ENCODE measurements around the gene LIG4. TPM values are rescaled to one million over a fixed set of nuclear protein-coding genes. Genes with fewer than 3 reads are reported as not detected.

The LIG4 gene
- total RNA-seq, 1 donor from 2014 or later: 8.5 TPM

DNA sequence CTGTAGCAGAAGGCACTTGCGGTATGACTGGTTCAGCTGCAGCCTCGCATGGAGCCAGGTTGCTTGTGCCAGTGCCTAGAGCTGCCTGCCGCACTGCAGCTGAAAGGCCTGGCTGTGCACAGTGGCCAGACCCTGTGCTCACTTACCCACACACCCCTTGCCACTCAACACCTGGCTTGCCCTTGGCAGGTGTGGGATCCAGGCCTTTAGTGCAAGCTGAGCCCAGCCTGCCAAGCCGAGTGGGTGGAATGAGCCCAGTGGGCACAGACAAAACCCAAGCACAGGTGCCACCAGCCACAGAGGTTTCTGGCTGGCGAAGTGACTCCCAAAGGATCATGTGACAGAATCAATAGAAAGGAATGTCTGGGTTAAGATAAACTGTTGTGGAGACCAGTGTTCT, 19.5 kb downstream of the LIG4 start:
- intact Hi-C loops (cut with DNase I): no loop called here
- ATAC-seq: no peak

GRCh38 chr13:108195146-108195545, 20.2 kb downstream of the LIG4 start:
- ATAC-seq: no peak
- no peak for DNase-seq (ENCODE audit: low spot score)
- intact Hi-C loops (cut with DNase I): no loop called here

More for the DNA sequence above, 19.5 kb downstream of the LIG4 start:
- no peak for DNase-seq (ENCODE audit: low spot score)

GRCh38 chr13:108194435-108194936, 20.9 kb downstream of the LIG4 start:
- ATAC-seq (no peak), DNase-seq (ENCODE audit: low spot score) (no peak)
- intact Hi-C loops (cut with DNase I): no loop called here

GRCh38 chr13:108193806-108194205, 21.5 kb downstream of the LIG4 start:
- DNase-seq (ENCODE audit: low spot score) (no peak), ATAC-seq (no peak)
- intact Hi-C loops (cut with DNase I): no loop called here

- DNase-seq (ENCODE audit: low spot score): no peak
- intact Hi-C loops (cut with DNase I): no loop called here
- ATAC-seq: no peak
These were observed 24.4 kb downstream of the LIG4 start for GRCh38 chr13:108190897-108191296.

DNA sequence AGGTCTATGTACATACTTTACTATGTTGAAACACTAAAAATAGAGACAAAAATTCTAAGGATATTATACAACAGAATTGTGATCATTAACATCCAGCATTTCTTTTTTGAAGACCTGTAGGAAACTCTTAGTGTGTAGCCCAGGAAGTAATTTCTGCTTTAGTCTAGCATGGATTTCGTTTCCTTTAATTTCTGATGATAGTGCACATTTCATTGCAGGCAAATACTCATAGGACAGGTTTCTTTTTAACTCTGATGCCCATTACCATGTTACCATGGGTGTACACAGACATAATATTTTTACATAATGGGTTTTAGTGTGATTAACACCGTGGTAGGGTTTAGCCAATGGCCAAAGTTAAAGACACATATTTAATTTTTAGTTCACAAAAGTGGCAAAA, 27.1 kb downstream of the LIG4 start:
- intact Hi-C loops (cut with DNase I): no loop called here
- no peak for ATAC-seq

DNA sequence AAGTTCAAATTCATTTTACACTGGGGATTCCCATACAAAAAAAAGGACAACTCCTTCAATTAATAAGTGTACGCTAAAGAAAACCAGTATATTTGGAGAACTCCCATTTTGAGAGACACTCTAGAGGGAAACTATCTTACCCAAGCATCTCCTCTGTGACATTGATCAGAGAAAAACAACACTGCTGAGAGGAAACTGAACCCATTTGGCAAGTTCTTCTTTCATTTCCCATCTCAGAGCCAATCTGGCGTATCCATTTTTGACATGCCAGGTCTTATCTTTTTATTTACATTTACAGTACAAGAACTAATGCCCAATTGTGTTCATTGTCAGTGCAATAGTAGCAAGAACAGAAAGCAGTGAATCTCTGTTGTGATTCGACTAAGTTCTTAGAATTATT, 30.1 kb downstream of the LIG4 start:
- intact Hi-C loops (cut with DNase I): no loop called here
- ATAC-seq: no peak
- DNase-seq (ENCODE audit: low spot score): no peak

More for the DNA sequence above, 27.1 kb downstream of the LIG4 start:
- DNase-seq (ENCODE audit: low spot score): no peak

- no peak for ATAC-seq
- intact Hi-C loops (cut with DNase I): no loop called here
- no peak for DNase-seq (ENCODE audit: low spot score)
These were observed 32.7 kb downstream of the LIG4 start for GRCh38 chr13:108182652-108183051.

DNA sequence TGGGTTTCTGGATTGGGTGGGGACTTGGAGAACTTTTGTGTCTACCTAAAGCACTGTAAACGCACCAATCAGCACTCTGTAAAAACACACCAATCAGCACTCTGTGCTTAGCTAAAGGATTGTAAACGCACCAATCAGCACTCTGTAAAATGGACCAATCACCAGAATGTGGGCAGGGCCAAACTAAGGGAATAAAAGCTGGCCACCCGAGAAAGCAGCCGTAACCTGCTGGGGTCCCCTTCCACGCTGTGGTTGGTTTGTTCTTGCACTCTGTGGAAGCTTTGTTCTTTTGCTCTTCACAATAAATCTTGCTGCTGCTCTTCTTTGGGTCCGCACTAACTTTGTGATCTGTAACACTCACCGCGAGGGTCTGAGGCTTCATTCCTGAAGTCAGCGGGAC, 37.3 kb downstream of the LIG4 start:
- ATAC-seq (no peak), DNase-seq (ENCODE audit: low spot score) (no peak)
- intact Hi-C loops (cut with DNase I): no loop called here

- intact Hi-C loops (cut with DNase I): no loop called here
- DNase-seq (ENCODE audit: low spot score) (no peak), ATAC-seq (no peak)
These were observed 38.6 kb downstream of the LIG4 start for GRCh38 chr13:108176685-108177274.

GRCh38 chr13:108168929-108169328, 46.4 kb downstream of the LIG4 start:
- ATAC-seq: no peak
- intact Hi-C loops (cut with DNase I): no loop called here

GRCh38 chr13:108166078-108166477, 49.3 kb downstream of the LIG4 start:
- ATAC-seq (no peak), DNase-seq (ENCODE audit: low spot score) (no peak)
- intact Hi-C loops (cut with DNase I): no loop called here

More at GRCh38 chr13:108168929-108169328, 46.4 kb downstream of the LIG4 start:
- no peak for DNase-seq (ENCODE audit: low spot score)

DNA sequence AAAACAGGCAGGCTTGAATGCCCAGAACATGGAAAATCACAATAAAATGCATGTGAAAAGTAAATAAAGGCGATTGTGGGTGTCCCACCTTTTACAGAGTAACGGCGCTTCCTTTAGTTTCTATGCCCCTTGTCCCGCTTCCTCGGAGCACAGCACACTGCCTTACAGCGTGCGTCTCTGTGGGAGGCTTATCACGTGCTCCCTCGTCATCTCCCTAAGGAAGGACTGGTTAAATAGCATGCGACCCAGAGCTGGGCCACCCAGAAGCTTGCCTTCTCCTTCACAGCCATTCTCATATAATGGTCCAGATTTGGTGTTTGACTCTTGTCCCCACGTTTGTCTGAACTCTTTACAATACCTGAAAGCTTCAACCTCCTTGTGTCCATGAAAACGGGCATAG, 56.6 kb downstream of the LIG4 start:
- no peak for ATAC-seq
- intact Hi-C loops (cut with DNase I): loop anchor here (5.0 kb wide), 1 partner anchor 951 kb away; no protein-coding TSS in a partner anchor
- no peak for DNase-seq (ENCODE audit: low spot score)

Other genes with a start within 250 kb of the LIG4 start
- 10.7 TPM for gene ABHD13, start 2.9 kb upstream of the LIG4 start, total RNA-seq
- gene TNFSF13B, start 54.2 kb upstream of the LIG4 start, total RNA-seq: 12.3 TPM

Measured in sciatic nerve (tissue), 2 donors.